Measurements from ENCODE around the gene TTC12. TPM values are rescaled to one million over a fixed set of nuclear protein-coding genes. Genes with fewer than 3 reads are reported as not detected.

TTC12 gene
- total and polyA plus RNA-seq, 3 donors from 2014 or later, result 42.1 to 123 (median 81.3) TPM

DNA sequence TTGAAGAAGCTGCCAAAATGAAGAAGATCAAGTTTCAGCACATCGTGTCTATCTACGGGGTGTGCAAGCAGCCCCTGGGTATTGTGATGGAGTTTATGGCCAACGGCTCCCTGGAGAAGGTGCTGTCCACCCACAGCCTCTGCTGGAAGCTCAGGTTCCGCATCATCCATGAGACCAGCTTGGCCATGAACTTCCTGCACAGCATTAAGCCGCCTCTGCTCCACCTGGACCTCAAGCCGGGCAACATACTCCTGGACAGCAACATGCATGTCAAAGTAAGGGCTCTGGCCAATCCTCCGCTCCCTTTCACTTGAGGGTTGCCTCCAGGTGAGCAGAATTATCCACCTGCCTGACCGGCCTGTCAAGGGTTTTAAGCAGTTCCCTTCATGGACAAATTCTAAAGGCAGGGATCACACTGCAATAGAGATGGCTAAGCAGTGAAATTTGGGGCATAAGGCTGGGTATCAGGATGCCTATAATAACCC, 79.2 kb downstream of the TTC12 start:
- Histone ChIP-seq H3K27me3 (no peaks in the 10 kb centered on the region), H3K9me3 (no peaks in the 10 kb centered on the region), H3K4me1 (no peaks in the 10 kb centered on the region), H3K4me3 (no peak overlapping the region), H3K27ac (no peak overlapping the region), H3K36me3 (ENCODE audit: low read depth, missing control alignments) (no peaks in the 10 kb centered on the region)
- TF ChIP-seq POLR2A (IDR thresholded peaks at IDR 0.05), result no peak
- TF ChIP-seq, protein P1, sequence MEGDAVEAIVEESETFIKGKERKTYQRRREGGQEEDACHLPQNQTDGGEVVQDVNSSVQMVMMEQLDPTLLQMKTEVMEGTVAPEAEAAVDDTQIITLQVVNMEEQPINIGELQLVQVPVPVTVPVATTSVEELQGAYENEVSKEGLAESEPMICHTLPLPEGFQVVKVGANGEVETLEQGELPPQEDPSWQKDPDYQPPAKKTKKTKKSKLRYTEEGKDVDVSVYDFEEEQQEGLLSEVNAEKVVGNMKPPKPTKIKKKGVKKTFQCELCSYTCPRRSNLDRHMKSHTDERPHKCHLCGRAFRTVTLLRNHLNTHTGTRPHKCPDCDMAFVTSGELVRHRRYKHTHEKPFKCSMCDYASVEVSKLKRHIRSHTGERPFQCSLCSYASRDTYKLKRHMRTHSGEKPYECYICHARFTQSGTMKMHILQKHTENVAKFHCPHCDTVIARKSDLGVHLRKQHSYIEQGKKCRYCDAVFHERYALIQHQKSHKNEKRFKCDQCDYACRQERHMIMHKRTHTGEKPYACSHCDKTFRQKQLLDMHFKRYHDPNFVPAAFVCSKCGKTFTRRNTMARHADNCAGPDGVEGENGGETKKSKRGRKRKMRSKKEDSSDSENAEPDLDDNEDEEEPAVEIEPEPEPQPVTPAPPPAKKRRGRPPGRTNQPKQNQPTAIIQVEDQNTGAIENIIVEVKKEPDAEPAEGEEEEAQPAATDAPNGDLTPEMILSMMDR (IDR thresholded peaks at IDR 0.05), result no peak
- WGBS, 2 donors, result 71 to 72% methylated on average over 6 to 8 of the region's 8 CpGs
- no peak for DNase-seq
- intact Hi-C loops (cut with DNase I; ENCODE audit: low total_unique reads), result no loop called here

DNA sequence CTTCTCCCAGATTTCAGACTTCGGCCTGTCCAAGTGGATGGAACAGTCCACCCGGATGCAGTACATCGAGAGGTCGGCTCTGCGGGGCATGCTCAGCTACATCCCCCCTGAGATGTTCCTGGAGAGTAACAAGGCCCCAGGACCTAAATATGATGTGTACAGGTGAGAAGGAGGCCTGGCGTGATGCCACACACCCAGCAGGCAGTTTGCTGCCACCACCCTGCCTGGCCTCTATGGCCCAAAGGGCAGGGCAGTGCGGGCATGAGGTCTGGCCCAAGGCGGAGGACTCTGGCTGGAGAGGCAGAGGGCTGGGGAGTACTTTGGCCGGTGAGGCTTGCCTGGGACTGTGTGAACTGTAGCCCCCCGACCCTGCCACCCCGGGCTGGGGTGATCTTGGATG, 80.5 kb downstream of the TTC12 start:
- no peak overlapping the region for H3K4me3 ChIP-seq
- WGBS, 2 donors, result 92 to 96% methylated on average over 6 to 11 of the region's 11 CpGs
- H3K4me1 ChIP-seq, result no peaks in the 10 kb centered on the region
- H3K27me3 ChIP-seq, result no peaks in the 10 kb centered on the region
- no peaks in the 10 kb centered on the region for H3K36me3 ChIP-seq (ENCODE audit: low read depth, missing control alignments)
- DNase-seq, result no peak
- intact Hi-C loops (cut with DNase I; ENCODE audit: low total_unique reads), result no loop called here
- H3K27ac ChIP-seq, result no peak overlapping the region
- TF ChIP-seq POLR2A (IDR thresholded peaks at IDR 0.05), result no peak
- TF ChIP-seq, protein P1 (IDR thresholded peaks at IDR 0.05), result no peak
- no peaks in the 10 kb centered on the region for H3K9me3 ChIP-seq

DNA sequence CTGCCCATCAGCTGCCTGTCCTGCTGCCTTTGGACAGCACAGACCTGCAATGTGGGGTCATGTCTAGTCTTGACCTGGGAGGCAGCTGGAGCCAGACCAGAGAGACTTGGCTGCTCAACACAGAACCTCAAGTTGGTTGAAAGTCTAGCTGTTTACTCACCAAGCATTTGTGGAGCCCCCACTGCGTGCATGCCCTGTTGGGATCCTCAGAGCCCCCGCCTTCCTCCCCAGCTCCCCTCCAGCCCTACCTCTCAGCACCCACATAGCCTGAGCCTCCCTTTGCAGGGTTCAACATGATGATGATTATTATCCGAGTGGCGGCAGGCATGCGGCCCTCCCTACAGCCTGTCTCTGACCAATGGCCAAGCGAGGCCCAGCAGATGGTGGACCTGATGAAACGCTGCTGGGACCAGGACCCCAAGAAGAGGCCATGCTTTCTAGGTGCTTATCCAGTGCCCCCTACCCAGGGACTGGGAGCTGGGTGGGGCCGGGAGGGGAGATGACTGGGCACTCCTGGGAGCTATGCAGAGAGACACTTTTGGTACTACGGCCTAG, 81.5 kb downstream of the TTC12 start:
- intact Hi-C loops (cut with DNase I; ENCODE audit: low total_unique reads), result no loop called here
- 90 to 94% methylated on average over 9 of the region's 9 CpGs for WGBS, 2 donors
- TF ChIP-seq, protein P1 (IDR thresholded peaks at IDR 0.05), result no peak
- TF ChIP-seq POLR2A (IDR thresholded peaks at IDR 0.05), result no peak

DNA sequence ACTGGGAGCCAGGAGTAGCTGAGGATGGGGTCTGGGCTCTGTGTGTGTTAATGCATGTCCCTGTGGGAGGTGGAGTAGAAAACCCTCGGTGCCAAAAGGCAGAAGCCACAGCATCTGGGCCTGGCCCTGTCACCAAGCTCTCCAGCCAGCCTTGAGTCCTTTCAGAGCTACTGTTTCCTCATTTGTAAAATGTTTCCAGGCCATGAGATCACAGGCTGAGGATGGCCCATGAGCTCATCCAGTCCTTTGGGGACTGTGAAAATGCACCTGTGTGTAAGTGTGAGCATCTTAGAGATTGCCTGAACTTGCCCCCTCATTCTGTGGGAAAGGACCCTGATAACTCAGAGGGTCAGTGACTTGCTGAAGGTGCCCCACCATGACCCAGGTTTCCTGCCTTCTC, 82.3 kb downstream of the TTC12 start:
- no peak for DNase-seq
- intact Hi-C loops (cut with DNase I; ENCODE audit: low total_unique reads), result no loop called here
- no peaks in the 10 kb centered on the region for H3K27me3 ChIP-seq
- no peak overlapping the region for H3K4me3 ChIP-seq
- no peak for TF ChIP-seq POLR2A (IDR thresholded peaks at IDR 0.05)
- TF ChIP-seq, protein P1 (IDR thresholded peaks at IDR 0.05), result no peak
- no peaks in the 10 kb centered on the region for H3K9me3 ChIP-seq
- H3K27ac ChIP-seq, result no peak overlapping the region
- H3K36me3 ChIP-seq (ENCODE audit: low read depth, missing control alignments), result no peaks in the 10 kb centered on the region
- no peaks in the 10 kb centered on the region for H3K4me1 ChIP-seq
- 81 to 83% methylated on average over 1 of the region's 1 CpG for WGBS, 2 donors

More for the DNA sequence above, 81.5 kb downstream of the TTC12 start:
- Histone ChIP-seq H3K4me1 (no peaks in the 10 kb centered on the region), H3K27ac (no peak overlapping the region), H3K27me3 (no peaks in the 10 kb centered on the region), H3K9me3 (no peaks in the 10 kb centered on the region), H3K36me3 (ENCODE audit: low read depth, missing control alignments) (no peaks in the 10 kb centered on the region), H3K4me3 (no peak overlapping the region)
- no peak for DNase-seq

DNA sequence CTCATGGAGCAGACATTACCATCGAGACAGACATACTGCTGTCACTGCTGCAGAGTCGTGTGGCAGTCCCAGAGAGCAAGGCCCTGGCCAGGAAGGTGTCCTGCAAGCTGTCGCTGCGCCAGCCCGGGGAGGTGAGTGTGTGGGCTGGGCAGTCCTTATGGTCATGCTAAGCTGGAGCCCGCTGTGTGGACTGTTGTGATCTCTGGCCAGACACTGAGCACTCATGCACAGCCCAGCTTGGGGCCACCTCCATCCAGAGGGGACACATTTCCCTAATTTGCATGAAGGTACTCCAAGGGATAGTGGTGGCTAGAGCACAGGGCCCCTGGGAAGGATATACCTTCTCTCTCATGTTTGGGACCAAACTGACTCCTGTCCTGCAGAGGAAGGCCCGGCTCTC, 82.8 kb downstream of the TTC12 start:
- H3K9me3 ChIP-seq, result no peaks in the 10 kb centered on the region
- H3K27ac ChIP-seq, result no peak overlapping the region
- 78 to 100% methylated on average over 2 to 7 of the region's 7 CpGs for WGBS, 2 donors
- TF ChIP-seq, protein P1 (IDR thresholded peaks at IDR 0.05), result no peak
- TF ChIP-seq POLR2A (IDR thresholded peaks at IDR 0.05), result no peak
- no peaks in the 10 kb centered on the region for H3K36me3 ChIP-seq (ENCODE audit: low read depth, missing control alignments)
- DNase-seq, result no peak
- intact Hi-C loops (cut with DNase I; ENCODE audit: low total_unique reads), result no loop called here
- no peak overlapping the region for H3K4me3 ChIP-seq
- no peaks in the 10 kb centered on the region for H3K27me3 ChIP-seq
- no peaks in the 10 kb centered on the region for H3K4me1 ChIP-seq
